Skeletal muscle satellite cell (primary cell): ENCODE results near the gene TNRC6A. TPM values are rescaled to one million over a fixed set of nuclear protein-coding genes. Genes with fewer than 3 reads are reported as not detected.

Experiments
- H3K27me3 ChIP-seq: 2 replicates; pipeline ENCODE4 v1.7.0; 2013; ENCODE audit warnings: low read length; ENCODE audit not compliant: control insufficient read depth, insufficient read depth
- H3K36me3 ChIP-seq: 2 replicates; pipeline ENCODE4 v1.7.0; 2013; ENCODE audit warnings: mild to moderate bottlenecking, control low read depth, low read length; ENCODE audit not compliant: insufficient read depth
- H3K4me1 ChIP-seq: 2 replicates; pipeline ENCODE4 v1.7.0; 2013; ENCODE audit warnings: low read length; ENCODE audit not compliant: control insufficient read depth, insufficient read depth
- H3K4me2 ChIP-seq: 2 replicates; pipeline ENCODE4 v1.7.0; 2013; ENCODE audit warnings: mild to moderate bottlenecking, low read length
- H3K4me3 ChIP-seq: 2 replicates; pipeline ENCODE4 v1.7.0; 2013; ENCODE audit warnings: low read length
- H3K9ac ChIP-seq: 2 replicates; pipeline ENCODE4 v1.7.0; 2013; ENCODE audit warnings: mild to moderate bottlenecking, low read depth, low read length, moderate library complexity
- H3K9me3 ChIP-seq: replicated peaks from 2 replicates; pipeline ENCODE4 v1.7.0; 2013; ENCODE audit warnings: mild to moderate bottlenecking, control low read depth, low read length
- total RNA-seq: library from RNA; depleted of rRNA; stranded (reverse); fragments of >200 nt; gene quantifications from 2 replicates; pipeline ENCODE4 v1.2.3, GENCODE V29; 2012; rRNA removed

The TNRC6A gene
- 23.6 and 28.2 TPM in 2 replicates for total RNA-seq

DNA sequence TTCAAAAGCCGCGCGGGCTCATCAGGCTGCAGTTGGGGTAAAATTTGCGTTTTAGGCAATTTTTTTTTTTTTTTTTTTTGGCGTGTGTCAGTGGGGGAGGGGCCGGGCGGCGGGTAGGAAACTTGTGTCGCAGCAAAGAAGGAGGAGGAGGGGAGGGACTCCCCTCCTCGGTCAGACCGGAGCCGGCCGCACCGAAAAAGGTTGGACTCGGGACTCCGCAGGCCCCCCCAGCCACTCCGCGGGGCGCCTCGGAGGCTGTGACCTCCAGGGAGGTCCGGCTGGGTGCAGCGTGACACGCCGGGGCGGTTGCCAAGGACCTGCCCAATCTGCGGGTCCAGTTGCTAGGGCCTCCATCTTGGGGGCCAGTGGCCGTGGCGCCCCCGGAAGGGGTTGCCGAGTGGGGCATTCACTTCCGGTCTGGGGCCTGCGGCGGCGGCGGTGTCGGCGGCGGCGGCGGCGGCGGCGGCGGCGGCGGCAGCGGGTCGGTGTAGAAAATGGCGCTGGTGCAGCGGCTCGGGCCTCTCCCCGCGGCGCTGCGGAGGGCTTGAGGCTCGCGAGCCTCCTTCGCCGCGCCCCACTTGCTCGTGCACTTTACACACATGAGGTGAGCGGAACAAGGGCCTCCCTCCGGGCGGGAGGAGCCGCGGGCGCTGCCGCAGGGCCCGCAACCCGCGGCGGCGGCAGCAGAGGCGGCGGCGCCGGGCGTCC is at the start of gene TNRC6A:
Gene TNRC6A, plus strand, starts transcription at position 409 of the 708 bp plus-strand sequence. Its CDS starts 191 bp downstream, at position 600.
- Histone ChIP-seq H3K9ac (peak within 1 kb of the TSS; percentile 95), H3K4me1 (peaks cover 23% of the 10 kb centered on the region), H3K36me3 (peaks cover 18% of the 10 kb centered on the region), H3K4me2 (peak within 1 kb of the TSS; percentile 92), H3K4me3 (peak within 1 kb of the TSS; percentile 99), H3K9me3 (no peaks in the 10 kb centered on the region), H3K27me3 (no peaks in the 10 kb centered on the region)

DNA sequence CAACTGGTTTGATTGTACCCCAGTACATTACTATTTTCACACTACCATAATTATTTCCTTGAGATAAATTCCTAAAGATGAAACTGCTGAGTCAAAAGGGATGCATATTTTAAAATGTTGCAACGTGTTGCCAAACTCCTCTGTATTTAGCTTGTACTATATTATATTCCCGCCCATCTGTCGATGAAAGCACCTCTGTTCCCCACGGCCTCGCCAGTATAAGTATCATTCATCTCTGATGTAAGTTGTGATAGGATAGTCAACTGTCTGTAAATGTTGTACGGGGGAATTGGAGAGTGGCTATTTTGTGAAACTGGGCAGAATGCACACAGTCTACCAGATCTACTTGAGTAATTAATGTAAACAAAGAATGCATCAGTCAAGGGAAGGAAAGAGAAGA is 47.7 kb upstream of the TNRC6A start:
- Histone ChIP-seq H3K4me3 (no peak overlapping the region), H3K36me3 (no peaks in the 10 kb centered on the region), H3K4me1 (peaks cover 19% of the 10 kb centered on the region), H3K27me3 (no peaks in the 10 kb centered on the region), H3K9ac (no peak overlapping the region), H3K9me3 (no peaks in the 10 kb centered on the region), H3K4me2 (no peak overlapping the region)

DNA sequence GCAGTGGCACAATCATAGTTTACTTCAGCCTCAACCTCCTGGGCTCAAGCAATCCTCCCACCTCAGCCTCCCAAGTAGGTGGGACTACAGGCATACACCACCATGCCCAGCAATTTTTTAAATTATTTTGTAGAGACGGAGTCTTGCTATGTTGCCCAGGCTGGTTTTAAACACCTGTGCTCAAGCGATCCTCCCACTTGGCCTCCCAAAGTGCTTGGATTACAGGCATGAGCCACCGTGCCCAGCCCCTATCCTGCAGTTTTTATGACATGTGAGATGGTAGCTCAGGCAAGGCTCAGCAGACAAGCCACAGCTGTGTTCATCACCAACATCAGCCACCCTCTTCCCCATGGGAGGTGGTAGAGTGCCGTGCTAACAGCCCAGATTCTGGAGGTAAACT is 46.2 kb upstream of the TNRC6A start:
- H3K9ac ChIP-seq, result no peak overlapping the region
- no peaks in the 10 kb centered on the region for H3K9me3 ChIP-seq
- peaks cover 19% of the 10 kb centered on the region for H3K4me1 ChIP-seq
- H3K4me3 ChIP-seq, result no peak overlapping the region
- H3K4me2 ChIP-seq, result no peak overlapping the region
- H3K36me3 ChIP-seq, result no peaks in the 10 kb centered on the region
- H3K27me3 ChIP-seq, result no peaks in the 10 kb centered on the region

DNA sequence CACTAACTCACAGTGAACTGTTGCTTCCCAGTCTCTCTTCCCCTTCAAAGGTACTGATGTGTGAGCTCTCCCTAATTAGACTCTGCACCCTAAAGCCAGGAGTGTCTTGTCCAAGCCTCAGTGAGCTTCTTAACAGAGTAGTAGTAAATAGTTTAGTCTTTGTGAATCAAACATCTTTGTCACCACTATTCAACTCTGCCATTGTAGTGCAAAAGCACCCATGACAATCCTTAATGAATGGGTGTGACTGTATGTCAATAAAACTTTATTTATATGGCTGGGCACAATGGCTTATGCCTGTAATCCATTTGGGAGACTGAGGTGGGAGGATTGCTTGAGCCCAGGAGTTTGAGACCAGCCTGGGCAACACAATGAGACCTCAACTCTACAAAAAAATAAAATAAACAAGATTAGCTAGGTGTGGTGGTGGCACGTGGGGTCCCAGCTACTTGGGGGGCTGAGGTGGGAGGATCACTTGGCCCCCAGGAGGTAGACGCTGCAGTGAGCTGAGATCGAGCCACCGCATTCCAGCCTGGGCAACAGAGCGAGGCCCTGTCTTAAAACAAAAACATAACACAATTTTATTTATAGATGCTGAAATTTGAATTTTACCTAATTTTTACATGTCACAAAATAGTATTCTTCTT is 45.5 kb upstream of the TNRC6A start:
- Histone ChIP-seq H3K4me3 (no peak overlapping the region), H3K27me3 (no peaks in the 10 kb centered on the region), H3K9me3 (no peaks in the 10 kb centered on the region), H3K36me3 (no peaks in the 10 kb centered on the region), H3K4me1 (peaks cover 21% of the 10 kb centered on the region), H3K9ac (no peak overlapping the region), H3K4me2 (no peak overlapping the region)

DNA sequence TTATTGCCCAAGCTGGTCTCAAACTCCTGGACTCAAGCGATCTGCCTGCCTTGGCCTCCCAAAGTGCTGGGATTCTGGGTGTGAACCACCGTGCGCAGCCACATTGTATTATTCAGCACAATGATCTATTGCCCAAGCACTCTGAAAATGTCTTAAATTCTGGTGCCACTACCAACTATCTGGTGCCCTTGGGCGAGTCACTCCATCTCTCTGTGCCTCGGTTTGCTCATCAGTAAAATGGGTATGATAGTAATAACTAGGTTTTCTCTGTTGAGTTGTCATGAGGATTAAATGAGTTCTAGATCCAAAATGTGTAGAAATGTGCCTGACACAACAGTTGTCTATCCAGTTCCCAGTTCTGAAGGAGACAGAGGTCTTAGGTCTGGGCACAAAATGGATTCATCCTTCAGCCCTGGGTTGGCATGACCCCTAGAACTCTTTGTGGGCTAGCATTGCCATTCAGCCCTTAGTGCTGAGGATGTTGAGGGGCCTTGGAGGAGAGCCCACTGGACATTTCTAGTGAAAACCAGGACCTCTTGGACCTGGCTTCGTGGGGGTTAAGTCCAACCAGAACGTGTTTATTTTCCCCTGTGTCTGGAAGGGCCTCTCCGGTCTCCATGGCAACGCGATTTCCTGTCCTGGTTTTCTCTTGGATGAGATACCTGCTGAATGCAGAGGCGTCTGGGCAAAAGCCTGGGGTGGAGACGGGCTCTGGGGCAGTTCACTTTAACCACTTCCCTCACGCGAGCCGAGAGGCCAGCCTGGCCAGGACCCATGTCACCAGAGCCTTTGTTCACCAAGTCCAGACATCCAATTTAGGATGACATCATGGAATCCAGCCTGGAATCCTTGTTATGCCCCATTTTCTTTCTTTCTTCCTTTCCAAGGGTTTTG is 43.7 kb upstream of the TNRC6A start:
- peaks cover 22% of the 10 kb centered on the region for H3K4me1 ChIP-seq
- peak overlapping the region; percentile 59 for H3K4me2 ChIP-seq
- H3K9ac ChIP-seq, result peak overlapping the region; percentile 30
- no peaks in the 10 kb centered on the region for H3K36me3 ChIP-seq
- H3K4me3 ChIP-seq, result peak overlapping the region; percentile 37
- no peaks in the 10 kb centered on the region for H3K9me3 ChIP-seq
- no peaks in the 10 kb centered on the region for H3K27me3 ChIP-seq

DNA sequence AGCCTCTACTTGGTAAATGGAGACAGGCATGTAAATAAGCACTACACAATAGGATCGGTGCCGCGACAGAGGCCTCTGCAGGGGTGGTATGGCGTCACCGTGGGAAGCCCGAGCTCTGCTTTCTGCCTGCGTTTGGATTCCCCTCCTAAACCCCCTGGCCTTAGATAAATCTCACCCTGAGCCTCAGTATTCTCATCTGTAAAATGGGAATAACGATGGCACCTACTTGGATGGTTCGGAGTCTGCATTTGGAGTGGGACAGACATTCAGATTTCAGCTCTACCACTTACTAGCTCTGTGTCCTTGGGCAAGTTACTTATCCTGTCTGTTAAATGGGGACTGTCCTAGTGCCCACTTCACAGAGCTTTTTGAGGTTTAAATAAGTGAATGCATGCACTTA is 42.8 kb upstream of the TNRC6A start:
- H3K36me3 ChIP-seq, result no peaks in the 10 kb centered on the region
- H3K9ac ChIP-seq, result no peak overlapping the region
- peaks cover 19% of the 10 kb centered on the region for H3K4me1 ChIP-seq
- no peak overlapping the region for H3K4me3 ChIP-seq
- no peaks in the 10 kb centered on the region for H3K27me3 ChIP-seq
- H3K4me2 ChIP-seq, result peak overlapping the region; percentile 59
- no peaks in the 10 kb centered on the region for H3K9me3 ChIP-seq

DNA sequence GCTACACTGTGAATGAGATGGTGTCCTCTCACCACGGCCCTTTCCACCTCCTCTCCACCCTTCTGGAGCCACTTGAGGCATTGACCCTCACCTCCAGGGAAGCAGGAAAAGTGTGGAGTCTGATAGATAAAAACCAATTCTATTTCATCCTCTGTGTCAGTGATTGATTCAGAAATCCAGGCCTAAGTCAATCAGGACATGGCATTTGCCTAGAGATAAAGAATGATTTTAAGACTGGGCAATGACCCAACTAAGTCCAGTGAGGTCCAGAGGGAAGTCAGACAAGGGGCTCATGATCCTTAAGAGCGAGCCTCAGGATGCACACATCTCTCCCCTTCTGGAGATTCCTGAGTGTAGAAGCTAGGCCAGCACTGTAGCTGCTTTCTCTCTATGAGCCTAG is 41.1 kb upstream of the TNRC6A start:
- no peak overlapping the region for H3K4me2 ChIP-seq
- no peaks in the 10 kb centered on the region for H3K9me3 ChIP-seq
- no peak overlapping the region for H3K9ac ChIP-seq
- H3K4me1 ChIP-seq, result peaks cover 15% of the 10 kb centered on the region
- no peaks in the 10 kb centered on the region for H3K36me3 ChIP-seq
- no peak overlapping the region for H3K4me3 ChIP-seq
- no peaks in the 10 kb centered on the region for H3K27me3 ChIP-seq

DNA sequence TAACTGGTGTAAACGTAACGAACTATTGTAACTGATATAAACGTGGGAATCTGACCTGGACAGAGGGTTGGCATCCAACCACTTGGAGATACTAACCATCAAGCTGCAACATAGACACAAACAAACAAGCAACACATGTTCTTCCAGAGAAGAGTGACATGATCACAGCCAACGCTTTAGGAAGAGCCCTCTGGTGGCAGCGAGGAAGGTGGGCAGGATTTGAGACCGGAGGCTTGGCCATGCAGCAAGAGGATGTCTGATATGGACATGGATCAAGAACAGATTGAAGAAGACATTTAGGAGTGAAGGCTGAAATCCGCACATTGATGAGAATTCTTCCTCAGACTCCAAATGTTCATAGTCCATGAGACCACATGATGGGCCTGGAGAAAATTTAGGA is 40.3 kb upstream of the TNRC6A start:
- H3K4me2 ChIP-seq, result no peak overlapping the region
- no peak overlapping the region for H3K9ac ChIP-seq
- H3K9me3 ChIP-seq, result no peaks in the 10 kb centered on the region
- no peaks in the 10 kb centered on the region for H3K36me3 ChIP-seq
- peaks cover 15% of the 10 kb centered on the region for H3K4me1 ChIP-seq
- no peaks in the 10 kb centered on the region for H3K27me3 ChIP-seq
- H3K4me3 ChIP-seq, result no peak overlapping the region

DNA sequence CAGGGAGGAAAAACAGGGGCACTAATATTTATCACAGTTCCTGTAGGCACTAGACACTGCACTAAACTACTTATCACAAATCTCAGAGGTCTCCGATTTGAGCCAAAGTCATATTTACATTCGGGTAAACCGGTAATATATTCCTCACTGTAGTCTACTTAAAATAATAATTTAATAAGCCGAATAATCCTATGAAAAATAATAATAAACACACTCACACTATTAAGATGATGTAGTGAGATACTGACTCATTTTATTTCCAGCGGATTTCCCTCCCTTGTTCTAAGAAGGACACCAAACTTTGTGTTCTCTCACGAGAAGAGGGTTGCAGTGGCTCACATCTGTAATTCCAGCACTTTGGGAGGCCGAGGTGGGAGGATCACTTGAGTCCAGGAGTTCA is 36.6 kb upstream of the TNRC6A start:
- no peak overlapping the region for H3K9ac ChIP-seq
- H3K4me3 ChIP-seq, result no peak overlapping the region
- no peaks in the 10 kb centered on the region for H3K36me3 ChIP-seq
- no peak overlapping the region for H3K4me2 ChIP-seq
- H3K9me3 ChIP-seq, result no peaks in the 10 kb centered on the region
- H3K4me1 ChIP-seq, result peaks cover 3% of the 10 kb centered on the region
- no peaks in the 10 kb centered on the region for H3K27me3 ChIP-seq

DNA sequence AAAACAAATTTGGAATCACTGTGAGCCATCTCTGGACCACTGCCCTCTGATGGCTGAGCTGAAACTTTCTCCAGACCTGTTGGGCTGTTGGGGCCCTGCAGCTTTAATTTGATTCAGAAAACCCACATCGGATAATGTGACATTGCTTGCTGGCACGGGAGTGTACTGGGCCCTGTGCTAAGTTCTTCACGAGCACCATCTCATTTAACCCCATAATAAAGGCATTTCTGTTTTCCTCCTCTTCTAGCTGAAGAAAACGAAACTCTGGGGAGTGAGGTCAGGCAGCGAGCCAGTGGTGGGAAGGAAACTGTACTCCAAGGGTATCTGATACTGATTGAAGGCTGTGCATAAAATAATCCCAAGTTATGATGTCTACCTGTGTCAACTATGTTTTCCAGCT is 34.5 kb upstream of the TNRC6A start:
- no peaks in the 10 kb centered on the region for H3K9me3 ChIP-seq
- no peaks in the 10 kb centered on the region for H3K27me3 ChIP-seq
- H3K4me2 ChIP-seq, result no peak overlapping the region
- no peak overlapping the region for H3K4me3 ChIP-seq
- H3K9ac ChIP-seq, result no peak overlapping the region
- no peaks in the 10 kb centered on the region for H3K4me1 ChIP-seq
- no peaks in the 10 kb centered on the region for H3K36me3 ChIP-seq

DNA sequence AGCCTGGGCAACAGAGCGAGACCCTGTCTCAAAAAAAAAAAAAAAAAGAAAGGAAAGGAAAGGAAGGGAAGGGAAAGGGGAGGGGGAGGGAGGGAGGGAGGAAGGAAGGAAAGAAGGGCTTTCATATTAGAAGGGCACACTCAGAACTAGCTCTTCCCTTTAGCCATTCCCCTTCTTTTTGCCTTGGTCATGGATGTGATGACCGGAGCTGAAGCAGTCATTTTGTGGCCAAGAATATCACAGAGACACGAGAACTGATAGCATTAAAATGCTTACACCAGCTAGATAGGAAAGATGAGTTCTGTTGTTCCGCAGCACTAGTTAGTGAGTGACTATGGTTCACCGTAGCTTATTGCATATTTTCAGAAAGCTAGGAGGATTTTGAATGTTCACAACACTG is 32.8 kb upstream of the TNRC6A start:
- Histone ChIP-seq H3K4me1 (peaks cover 12% of the 10 kb centered on the region), H3K4me3 (no peak overlapping the region), H3K9me3 (no peaks in the 10 kb centered on the region), H3K4me2 (no peak overlapping the region), H3K36me3 (no peaks in the 10 kb centered on the region), H3K27me3 (no peaks in the 10 kb centered on the region), H3K9ac (no peak overlapping the region)
